Esophagus squamous epithelium (tissue), 4 donors: ENCODE measurements around the gene LYPLA2.

ENCODE experiments used
- POLR2A ChIP-seq, 4 donors: fragments of 450-650 bp; IDR thresholded peaks; one replicate each; pipeline ENCODE4 v1.6.1; 2017; ENCODE audit warnings: antibody characterized with exemption in 4 of 4, mild to moderate bottlenecking in 4 of 4, moderate library complexity in 3 of 4
- TF ChIP-seq, protein P1 (sequence below), 6 experiments: fragments of 450-650 bp in 4 of 6; fragments of 200-600 bp in 2 of 6; sonication (generic) in 2 of 6; IDR thresholded peaks; one replicate each; pipeline ENCODE4 v1.5.1; 2016 to 2019; ENCODE audit warnings: antibody characterized with exemption in 6 of 6, mild to moderate bottlenecking in 4 of 6, moderate library complexity in 4 of 6

DNA sequence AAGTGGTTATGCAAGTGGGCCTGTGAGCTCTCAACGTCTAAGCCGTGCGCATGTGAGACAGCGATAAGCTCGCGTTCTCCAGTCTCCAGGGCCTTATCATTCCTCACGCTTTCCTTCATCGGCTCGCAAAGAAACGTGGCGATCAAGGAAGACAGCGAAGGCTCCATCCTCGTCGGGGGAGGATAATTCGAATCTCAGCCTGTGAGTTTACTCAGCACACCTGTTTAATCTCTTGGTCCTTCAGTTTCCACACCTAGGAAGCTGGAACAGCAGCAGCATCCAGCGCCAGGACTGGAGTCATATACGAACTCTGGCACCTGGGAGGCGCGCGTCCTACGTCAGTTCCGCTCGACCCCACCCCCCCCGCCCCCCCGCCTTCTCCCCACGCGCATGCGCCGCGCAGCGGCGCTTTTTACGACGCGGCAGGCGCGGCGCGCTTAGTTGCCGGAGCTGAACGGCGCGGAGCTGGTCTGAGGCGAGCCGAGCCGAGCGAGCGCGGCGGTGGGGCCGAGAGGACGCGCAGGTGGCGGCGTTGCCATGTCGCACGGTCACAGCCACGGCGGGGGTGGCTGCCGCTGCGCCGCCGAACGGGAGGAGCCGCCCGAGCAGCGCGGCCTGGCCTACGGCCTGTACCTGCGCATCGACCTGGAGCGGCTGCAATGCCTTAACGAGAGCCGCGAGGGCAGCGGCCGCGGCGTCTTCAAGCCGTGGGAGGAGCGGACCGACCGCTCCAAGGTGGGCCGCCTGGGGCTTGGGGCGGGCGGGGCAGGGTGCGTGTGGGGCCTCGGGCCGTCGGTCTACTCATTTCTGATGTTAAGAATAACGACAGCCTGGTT lies 12.7 kb upstream of the LYPLA2 start, which contains the start of gene PITHD1:
- TF ChIP-seq, protein P1, sequence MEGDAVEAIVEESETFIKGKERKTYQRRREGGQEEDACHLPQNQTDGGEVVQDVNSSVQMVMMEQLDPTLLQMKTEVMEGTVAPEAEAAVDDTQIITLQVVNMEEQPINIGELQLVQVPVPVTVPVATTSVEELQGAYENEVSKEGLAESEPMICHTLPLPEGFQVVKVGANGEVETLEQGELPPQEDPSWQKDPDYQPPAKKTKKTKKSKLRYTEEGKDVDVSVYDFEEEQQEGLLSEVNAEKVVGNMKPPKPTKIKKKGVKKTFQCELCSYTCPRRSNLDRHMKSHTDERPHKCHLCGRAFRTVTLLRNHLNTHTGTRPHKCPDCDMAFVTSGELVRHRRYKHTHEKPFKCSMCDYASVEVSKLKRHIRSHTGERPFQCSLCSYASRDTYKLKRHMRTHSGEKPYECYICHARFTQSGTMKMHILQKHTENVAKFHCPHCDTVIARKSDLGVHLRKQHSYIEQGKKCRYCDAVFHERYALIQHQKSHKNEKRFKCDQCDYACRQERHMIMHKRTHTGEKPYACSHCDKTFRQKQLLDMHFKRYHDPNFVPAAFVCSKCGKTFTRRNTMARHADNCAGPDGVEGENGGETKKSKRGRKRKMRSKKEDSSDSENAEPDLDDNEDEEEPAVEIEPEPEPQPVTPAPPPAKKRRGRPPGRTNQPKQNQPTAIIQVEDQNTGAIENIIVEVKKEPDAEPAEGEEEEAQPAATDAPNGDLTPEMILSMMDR (IDR thresholded peaks at IDR 0.05), result no peak
- TF ChIP-seq POLR2A (IDR thresholded peaks at IDR 0.05), result peak in 3 of 4 donors; percentile 84 to 94 (median 89)
